OCI-LY3 (cell line): ENCODE data around the gene RBM20.

Source experiments
- H2AFZ ChIP-seq: fragments of 200-600, 300-600 bp; shearing (Covaris generic); 2 replicates; pipeline ENCODE4 v1.6.0; 2014; ENCODE audit warnings: antibody characterized with exemption, low read depth, low read length
- H3K27ac ChIP-seq: fragments of 200-600, 300-600 bp; sonication (generic); 2 replicates; pipeline ENCODE4 v1.5.1; 2014; ENCODE audit warnings: mild to moderate bottlenecking, low read length, moderate library complexity, mixed read lengths
- H3K27me3 ChIP-seq: fragments of 200-600, 300-600 bp; sonication (generic); 2 replicates; pipeline ENCODE4 v1.6.1; 2014; ENCODE audit warnings: low read depth, low read length, mixed read lengths
- H3K36me3 ChIP-seq: fragments of 200-600, 300-600 bp; sonication (generic); replicated peaks from 2 replicates; pipeline ENCODE3; 2014; ENCODE audit warnings: low read depth, low read length, mixed read lengths
- H3K4me1 ChIP-seq: fragments of 300-600, 200-600 bp; sonication (generic); 2 replicates; pipeline ENCODE4 v1.6.1; 2014; ENCODE audit warnings: low read length, mixed read lengths
- H3K4me2 ChIP-seq: fragments of 200-600, 300-600 bp; sonication (generic); 2 replicates; pipeline ENCODE4 v1.6.1; 2014; ENCODE audit warnings: low read length, mixed read lengths
- H3K4me3 ChIP-seq: fragments of 300-600, 200-600 bp; sonication (generic); 2 replicates; pipeline ENCODE4 v1.5.1; 2014; ENCODE audit warnings: antibody characterized with exemption, mild to moderate bottlenecking, low read length, moderate library complexity
- H3K79me2 ChIP-seq: fragments of 300-600, 200-600 bp; shearing (Covaris generic); 2 replicates; pipeline ENCODE4 v1.6.1; 2014; ENCODE audit warnings: mild to moderate bottlenecking, low read length, mixed read lengths
- H3K9ac ChIP-seq: fragments of 300-600, 200-600 bp; shearing (Covaris generic); 2 replicates; pipeline ENCODE4 v1.6.0; 2014; ENCODE audit warnings: mild to moderate bottlenecking, low read length, moderate library complexity
- H3K9me3 ChIP-seq: fragments of 200-600, 300-600 bp; shearing (Covaris generic); 2 replicates; pipeline ENCODE4 v1.6.1; 2014; ENCODE audit warnings: low read length, mixed read lengths; ENCODE audit not compliant: insufficient read depth
- H4K20me1 ChIP-seq: fragments of 200-600, 300-600 bp; sonication (generic); 2 replicates; pipeline ENCODE4 v1.6.1; 2016; ENCODE audit warnings: low read length, mixed read lengths; ENCODE audit not compliant: insufficient read depth
- CTCF ChIP-seq: fragments of 200-600, 300-600 bp; sonication (generic); IDR thresholded peaks from 2 replicates; pipeline ENCODE4 v1.5.1; 2014; ENCODE audit warnings: antibody characterized with exemption, low read length, low read depth
- EZH2phosphoT487 ChIP-seq: fragments of 200-600 bp; shearing (Covaris generic); IDR thresholded peaks from 2 replicates; pipeline ENCODE4 v1.6.1; 2018; ENCODE audit warnings: antibody characterized with exemption, mixed run types, low read depth

RBM20 gene

GRCh38 chr10:110625356-110625894, 18.7 kb upstream of the RBM20 start:
- H3K79me2 ChIP-seq, result no peaks in the 10 kb centered on the region
- H3K27me3 ChIP-seq, result no peaks in the 10 kb centered on the region; the same call in 1 of the 2 replicates
- no peaks in the 10 kb centered on the region for H3K4me1 ChIP-seq
- no peak overlapping the region for H2AFZ ChIP-seq
- H4K20me1 ChIP-seq, result no peaks in the 10 kb centered on the region
- no peak overlapping the region for H3K4me3 ChIP-seq
- no peaks in the 10 kb centered on the region for H3K9me3 ChIP-seq
- H3K36me3 ChIP-seq, result no peaks in the 10 kb centered on the region
- no peak overlapping the region for H3K4me2 ChIP-seq
- no peak overlapping the region for H3K9ac ChIP-seq
- no peak for TF ChIP-seq CTCF
- no peak for TF ChIP-seq EZH2phosphoT487
- H3K27ac ChIP-seq, result no peak overlapping the region

GRCh38 chr10:110625951-110626855, 17.9 kb upstream of the RBM20 start:
- no peak overlapping the region for H3K27ac ChIP-seq
- H2AFZ ChIP-seq, result no peak overlapping the region
- no peaks in the 10 kb centered on the region for H3K4me1 ChIP-seq
- H3K36me3 ChIP-seq, result no peaks in the 10 kb centered on the region
- no peaks in the 10 kb centered on the region for H3K79me2 ChIP-seq
- H3K27me3 ChIP-seq, result no peaks in the 10 kb centered on the region; the same call in 1 of the 2 replicates
- TF ChIP-seq EZH2phosphoT487 (no peak), CTCF (no peak)
- no peaks in the 10 kb centered on the region for H3K9me3 ChIP-seq
- H4K20me1 ChIP-seq, result no peaks in the 10 kb centered on the region
- no peak overlapping the region for H3K4me3 ChIP-seq
- no peak overlapping the region for H3K9ac ChIP-seq
- no peak overlapping the region for H3K4me2 ChIP-seq

GRCh38 chr10:110628161-110628560, 16.0 kb upstream of the RBM20 start:
- no peaks in the 10 kb centered on the region for H3K79me2 ChIP-seq
- no peak overlapping the region for H3K4me2 ChIP-seq
- no peak overlapping the region for H3K4me3 ChIP-seq
- no peak for TF ChIP-seq EZH2phosphoT487
- TF ChIP-seq CTCF, result no peak
- H4K20me1 ChIP-seq, result no peaks in the 10 kb centered on the region
- H3K9me3 ChIP-seq, result no peaks in the 10 kb centered on the region
- no peaks in the 10 kb centered on the region for H3K4me1 ChIP-seq
- H3K36me3 ChIP-seq, result no peaks in the 10 kb centered on the region
- no peak overlapping the region for H3K9ac ChIP-seq
- H3K27ac ChIP-seq, result no peak overlapping the region
- no peaks in the 10 kb centered on the region; the same call in 1 of the 2 replicates for H3K27me3 ChIP-seq
- no peak overlapping the region for H2AFZ ChIP-seq

GRCh38 chr10:110629680-110630191, 14.4 kb upstream of the RBM20 start:
- no peaks in the 10 kb centered on the region for H3K79me2 ChIP-seq
- H3K9ac ChIP-seq, result no peak overlapping the region
- no peak overlapping the region for H3K4me3 ChIP-seq
- no peak for TF ChIP-seq CTCF
- no peaks in the 10 kb centered on the region for H4K20me1 ChIP-seq
- H3K27me3 ChIP-seq, result no peaks in the 10 kb centered on the region
- H3K9me3 ChIP-seq, result no peaks in the 10 kb centered on the region
- H3K4me1 ChIP-seq, result no peaks in the 10 kb centered on the region
- H3K4me2 ChIP-seq, result no peak overlapping the region
- H2AFZ ChIP-seq, result no peak overlapping the region
- H3K27ac ChIP-seq, result no peak overlapping the region
- no peaks in the 10 kb centered on the region for H3K36me3 ChIP-seq
